KMS-11 (cell line): ENCODE results near the gene TRMT61A.

Experiments
- H2AFZ ChIP-seq: fragments of 200-600 bp; sonication (generic); 2 replicates; pipeline ENCODE4 v1.6.1; 2016; ENCODE audit warnings: antibody characterized with exemption, mixed run types, low read depth
- H3K27ac ChIP-seq: fragments of 200-600 bp; sonication (generic); 2 replicates; pipeline ENCODE4 v1.6.1; 2016; ENCODE audit warnings: mild to moderate bottlenecking, mixed run types
- H3K27me3 ChIP-seq: fragments of 200-600 bp; sonication (generic); 2 replicates; pipeline ENCODE4 v1.6.1; 2017; ENCODE audit warnings: mild to moderate bottlenecking, low read depth, mixed run types, moderate library complexity; ENCODE audit not compliant: insufficient read depth
- H3K36me3 ChIP-seq: fragments of 200-600 bp; sonication (generic); 2 replicates; pipeline ENCODE4 v1.6.1; 2017; ENCODE audit warnings: mild to moderate bottlenecking, mixed run types; ENCODE audit not compliant: insufficient read depth
- H3K4me1 ChIP-seq: fragments of 200-600 bp; sonication (generic); 2 replicates; pipeline ENCODE4 v1.6.1; 2016; ENCODE audit warnings: mild to moderate bottlenecking, low read depth, mixed run types; ENCODE audit not compliant: poor library complexity, severe bottlenecking
- H3K4me2 ChIP-seq: fragments of 200-600 bp; sonication (generic); 2 replicates; pipeline ENCODE4 v1.7.0; 2016; ENCODE audit warnings: mild to moderate bottlenecking, mixed run types
- H3K4me3 ChIP-seq: fragments of 200-600 bp; sonication (generic); IDR thresholded peaks from 2 replicates; pipeline ENCODE4 v1.6.1; 2017; ENCODE audit warnings: low read depth, low read length, mixed read lengths; ENCODE audit not compliant: insufficient read depth
- H3K79me2 ChIP-seq: fragments of 200-600 bp; sonication (generic); 2 replicates; pipeline ENCODE4 v1.6.1; 2016; ENCODE audit warnings: low read depth, mixed run types; ENCODE audit not compliant: insufficient read depth
- H3K9ac ChIP-seq: fragments of 200-600 bp; sonication (generic); 2 replicates; pipeline ENCODE4 v1.6.1; 2016; ENCODE audit warnings: mild to moderate bottlenecking, mixed run types
- H4K20me1 ChIP-seq: fragments of 200-600 bp; sonication (generic); 2 replicates; pipeline ENCODE4 v1.6.1; 2016; ENCODE audit warnings: mild to moderate bottlenecking, mixed run types; ENCODE audit not compliant: insufficient read depth
- TF ChIP-seq, protein P1 (sequence below): fragments of 200-600 bp; sonication (generic); conservative IDR thresholded peaks from 2 replicates; pipeline ENCODE4 v1.6.1; 2017; ENCODE audit warnings: low read depth, mild to moderate bottlenecking, antibody characterized with exemption, low read length, moderate library complexity, mixed read lengths

The TRMT61A gene

DNA sequence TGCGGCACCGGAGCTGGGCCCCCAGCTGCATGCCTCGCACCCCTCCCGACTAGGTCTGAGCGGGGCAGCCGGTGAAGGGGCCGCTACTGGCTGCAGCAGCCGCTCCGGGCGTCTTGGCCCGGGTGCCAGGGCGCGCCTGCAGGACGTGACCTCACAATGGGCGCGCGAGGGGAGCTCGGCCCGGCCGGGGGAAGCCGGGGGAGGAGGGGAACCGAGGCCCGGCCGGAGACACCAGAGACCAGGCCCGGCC lies 33.1 kb downstream of the TRMT61A start:
- Histone ChIP-seq H3K79me2 (peaks cover 49% of the 10 kb centered on the region), H4K20me1 (no peaks in the 10 kb centered on the region)

DNA sequence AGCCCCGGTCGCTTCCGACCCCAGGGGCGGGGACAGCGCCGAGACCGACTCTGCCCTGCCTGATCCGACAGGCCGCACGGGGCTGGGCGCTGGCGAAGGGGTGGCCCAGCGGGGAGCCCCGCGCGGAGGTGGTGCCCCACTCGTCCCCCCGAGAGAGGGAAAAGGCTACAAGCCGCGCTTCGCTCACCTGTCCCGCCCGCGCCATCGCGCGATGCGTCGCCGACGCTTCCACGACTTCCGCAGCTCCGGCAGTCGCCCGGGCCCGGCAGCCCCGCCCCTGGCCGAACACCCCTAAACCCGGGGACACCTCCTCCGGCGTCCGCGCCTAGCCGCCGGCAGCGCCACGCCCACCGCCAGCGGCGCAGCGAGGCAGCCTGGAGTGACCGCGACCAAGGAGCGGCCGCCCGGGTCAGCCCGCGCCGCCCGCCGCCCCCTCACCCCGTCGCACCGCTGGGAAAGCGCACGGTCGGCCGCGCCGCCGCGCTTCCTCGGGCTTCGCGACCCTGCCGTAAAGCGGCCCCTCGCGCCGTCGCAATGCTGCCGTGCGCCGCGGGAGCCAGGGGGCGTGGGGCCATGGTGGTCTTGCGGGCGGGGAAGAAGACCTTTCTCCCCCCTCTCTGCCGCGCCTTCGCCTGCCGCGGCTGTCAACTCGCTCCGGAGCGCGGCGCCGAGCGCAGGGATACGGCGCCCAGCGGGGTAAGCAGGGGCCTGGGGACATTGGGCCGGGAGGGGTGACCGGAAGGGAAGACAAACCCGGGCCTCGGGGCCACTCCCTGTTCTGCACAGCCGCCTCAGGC lies 33.6 kb downstream of the TRMT61A start, which contains the start of the genes BAG5 and COA8:
Gene BAG5 (minus strand): TSS at position 229 of the 797 bp plus-strand sequence. CDS start 1,493 bp downstream, outside the sequence.
Gene COA8 (plus strand): TSS at position 532 of the 797 bp plus-strand sequence. CDS start 42 bp downstream, at position 574.
- Histone ChIP-seq H3K4me1 (peaks cover 18% of the 10 kb centered on the region), H3K4me3 (no peak within 1 kb of the TSS), H3K4me2 (peak within 1 kb of the TSS; percentile 68), H3K9ac (peak within 1 kb of the TSS; percentile 56), H3K27me3 (no peaks in the 10 kb centered on the region), H3K79me2 (peaks cover 49% of the 10 kb centered on the region), H3K27ac (peak within 1 kb of the TSS; percentile 73), H3K36me3 (no peaks in the 10 kb centered on the region), H2AFZ (peak within 1 kb of the TSS; percentile 76), H4K20me1 (no peaks in the 10 kb centered on the region)
- TF ChIP-seq, protein P1, sequence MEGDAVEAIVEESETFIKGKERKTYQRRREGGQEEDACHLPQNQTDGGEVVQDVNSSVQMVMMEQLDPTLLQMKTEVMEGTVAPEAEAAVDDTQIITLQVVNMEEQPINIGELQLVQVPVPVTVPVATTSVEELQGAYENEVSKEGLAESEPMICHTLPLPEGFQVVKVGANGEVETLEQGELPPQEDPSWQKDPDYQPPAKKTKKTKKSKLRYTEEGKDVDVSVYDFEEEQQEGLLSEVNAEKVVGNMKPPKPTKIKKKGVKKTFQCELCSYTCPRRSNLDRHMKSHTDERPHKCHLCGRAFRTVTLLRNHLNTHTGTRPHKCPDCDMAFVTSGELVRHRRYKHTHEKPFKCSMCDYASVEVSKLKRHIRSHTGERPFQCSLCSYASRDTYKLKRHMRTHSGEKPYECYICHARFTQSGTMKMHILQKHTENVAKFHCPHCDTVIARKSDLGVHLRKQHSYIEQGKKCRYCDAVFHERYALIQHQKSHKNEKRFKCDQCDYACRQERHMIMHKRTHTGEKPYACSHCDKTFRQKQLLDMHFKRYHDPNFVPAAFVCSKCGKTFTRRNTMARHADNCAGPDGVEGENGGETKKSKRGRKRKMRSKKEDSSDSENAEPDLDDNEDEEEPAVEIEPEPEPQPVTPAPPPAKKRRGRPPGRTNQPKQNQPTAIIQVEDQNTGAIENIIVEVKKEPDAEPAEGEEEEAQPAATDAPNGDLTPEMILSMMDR = no peak

More for the DNA sequence above, 33.1 kb downstream of the TRMT61A start:
- Histone ChIP-seq H3K4me1 (peaks cover 18% of the 10 kb centered on the region), H3K4me3 (no peak overlapping the region), H3K27me3 (no peaks in the 10 kb centered on the region), H3K9ac (peak overlapping the region; percentile 56), H3K36me3 (no peaks in the 10 kb centered on the region), H3K27ac (peak overlapping the region; percentile 73), H2AFZ (peak overlapping the region; percentile 76), H3K4me2 (peak overlapping the region; percentile 68; the same call in 1 of the 2 replicates)
- TF ChIP-seq, protein P1 = no peak

DNA sequence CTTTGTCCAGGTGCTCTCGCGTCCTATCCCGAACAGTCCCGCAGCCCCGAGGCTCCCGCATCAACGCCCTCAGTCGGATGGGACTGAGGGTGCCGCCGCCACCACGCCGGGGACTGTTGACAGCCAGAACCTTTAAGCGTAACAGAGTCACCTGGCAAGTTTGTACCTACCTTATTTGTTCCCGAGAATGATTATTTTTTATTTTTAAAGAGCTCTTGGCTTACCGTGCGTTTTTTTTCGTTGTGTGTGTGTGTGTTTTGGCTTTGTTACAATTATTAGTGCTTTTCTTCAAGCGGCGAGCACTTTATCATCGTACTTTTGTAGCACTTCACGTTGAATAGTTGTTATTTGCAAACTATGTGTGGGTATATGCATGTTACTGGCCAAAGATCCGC lies 34.2 kb downstream of the TRMT61A start:
- H3K36me3 ChIP-seq = no peaks in the 10 kb centered on the region
- H3K4me2 ChIP-seq = peak overlapping the region; percentile 68
- no peaks in the 10 kb centered on the region for H4K20me1 ChIP-seq
- TF ChIP-seq, protein P1 = no peak
- peak overlapping the region; percentile 76; the same call in 1 of the 2 replicates for H2AFZ ChIP-seq
- H3K4me1 ChIP-seq = peaks cover 18% of the 10 kb centered on the region
- peak overlapping the region; percentile 56; the same call in 1 of the 2 replicates for H3K9ac ChIP-seq
- H3K79me2 ChIP-seq = peaks cover 49% of the 10 kb centered on the region
- H3K27ac ChIP-seq = no peak overlapping the region; the same call in 1 of the 2 replicates
- no peaks in the 10 kb centered on the region for H3K27me3 ChIP-seq
- no peak overlapping the region for H3K4me3 ChIP-seq

DNA sequence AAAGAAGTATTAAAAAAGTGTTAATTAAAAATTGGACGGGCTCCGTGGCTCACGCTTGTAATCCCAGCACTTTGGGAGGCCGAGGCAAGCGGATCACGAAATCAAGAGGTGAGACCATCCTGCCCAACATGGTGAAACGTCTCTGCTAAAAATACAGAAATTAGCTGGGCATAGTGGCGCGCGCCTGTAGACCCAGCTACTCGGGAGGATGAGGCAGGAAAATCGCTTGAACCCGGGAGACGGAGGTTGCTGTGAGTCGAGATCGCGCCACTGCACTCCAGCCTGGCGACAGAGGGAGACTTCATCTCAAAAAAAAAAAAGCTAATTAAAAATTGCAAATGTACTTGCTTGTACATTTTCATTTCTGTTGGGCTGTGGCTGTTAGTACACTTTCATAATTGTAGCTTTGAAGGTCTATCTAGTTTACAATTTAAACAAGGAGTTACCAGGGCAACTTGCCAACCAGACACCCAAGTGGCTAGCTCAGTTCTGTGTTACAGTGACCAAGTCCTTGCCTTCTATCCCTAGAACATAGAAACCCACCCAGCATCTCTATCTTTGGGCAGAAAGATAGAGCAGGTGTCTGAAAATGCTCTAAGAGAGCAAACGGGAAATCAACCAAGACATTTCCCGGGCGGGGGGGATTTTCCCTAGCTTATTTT lies 35.0 kb downstream of the TRMT61A start:
- H2AFZ ChIP-seq = no peak overlapping the region
- TF ChIP-seq, protein P1 = no peak
- H3K4me1 ChIP-seq = peaks cover 18% of the 10 kb centered on the region
- H3K79me2 ChIP-seq = peaks cover 49% of the 10 kb centered on the region
- H3K27me3 ChIP-seq = no peaks in the 10 kb centered on the region
- H3K27ac ChIP-seq = no peak overlapping the region
- H3K9ac ChIP-seq = no peak overlapping the region; the same call in 1 of the 2 replicates
- no peaks in the 10 kb centered on the region for H4K20me1 ChIP-seq
- no peaks in the 10 kb centered on the region for H3K36me3 ChIP-seq
- no peak overlapping the region for H3K4me3 ChIP-seq
- H3K4me2 ChIP-seq = peak overlapping the region; percentile 68
